ENCODE measurements around the gene RTP1.
"Not testable (repeated sequence)": the region's sequence is repeated elsewhere in the genome, so short reads cannot be mapped to it uniquely, and the experiment has no call there.

Gene RTP1

DNA sequence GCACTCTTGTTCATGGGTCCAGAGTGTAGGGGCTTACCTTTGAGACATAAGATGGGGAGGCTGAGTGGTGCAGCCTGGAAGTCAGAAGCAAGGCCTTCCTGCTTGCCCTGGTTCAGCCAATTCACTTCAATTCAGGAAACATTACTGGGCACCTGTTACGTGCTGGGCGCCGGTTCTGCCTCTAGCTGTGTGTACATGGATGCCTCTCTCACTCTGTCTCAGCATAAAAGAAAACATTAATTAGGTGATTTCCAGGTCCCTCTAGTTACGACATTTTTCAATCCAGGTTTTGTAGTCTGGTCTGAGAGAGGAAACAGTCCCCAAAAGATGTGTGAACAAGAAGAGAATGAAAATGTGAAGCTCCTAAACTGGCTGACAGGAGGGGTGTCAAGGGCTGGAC lies 1.2 kb downstream of the RTP1 start:
- DNase-seq (ENCODE audit: low read depth), result no peak

- DNase-seq (ENCODE audit: low read depth), result not testable (repeated sequence)
Observed at GRCh38 chr3:187199463-187200050, 2.3 kb downstream of the RTP1 start.

DNA sequence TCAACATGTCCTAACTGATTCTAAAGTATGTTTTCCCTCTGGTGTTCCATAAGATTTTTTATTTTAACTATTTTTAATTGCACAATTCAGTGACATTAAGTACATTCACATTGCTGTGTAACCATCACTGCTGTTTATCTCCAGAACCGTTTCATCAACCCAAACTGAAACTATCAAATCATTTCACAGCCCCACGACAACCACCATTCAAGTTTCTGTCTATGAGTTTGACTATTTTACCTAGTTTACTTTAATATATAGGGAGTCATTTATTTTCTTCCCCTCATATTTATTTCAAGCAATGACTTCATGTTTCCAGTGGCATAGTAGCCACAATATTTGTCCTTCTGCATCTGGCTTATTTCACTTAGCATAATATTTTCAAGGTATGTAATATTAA lies 8.4 kb downstream of the RTP1 start:
- no peak for DNase-seq (ENCODE audit: low read depth)

GRCh38 chr3:187207062-187207461 lies 9.8 kb downstream of the RTP1 start:
- no peak for DNase-seq (ENCODE audit: low read depth)

- DNase-seq (ENCODE audit: low read depth), result no peak
Observed at GRCh38 chr3:187207624-187208023, 10.3 kb downstream of the RTP1 start.

GRCh38 chr3:187208159-187208558 lies 10.9 kb downstream of the RTP1 start:
- no peak for DNase-seq (ENCODE audit: low read depth)

GRCh38 chr3:187209491-187209890 lies 12.2 kb downstream of the RTP1 start:
- DNase-seq (ENCODE audit: low read depth), result no peak

- no peak for DNase-seq (ENCODE audit: low read depth)
Observed at GRCh38 chr3:187210091-187210490, 12.8 kb downstream of the RTP1 start.

GRCh38 chr3:187210545-187211327 lies 13.4 kb downstream of the RTP1 start:
- no peak for DNase-seq (ENCODE audit: low read depth)

DNA sequence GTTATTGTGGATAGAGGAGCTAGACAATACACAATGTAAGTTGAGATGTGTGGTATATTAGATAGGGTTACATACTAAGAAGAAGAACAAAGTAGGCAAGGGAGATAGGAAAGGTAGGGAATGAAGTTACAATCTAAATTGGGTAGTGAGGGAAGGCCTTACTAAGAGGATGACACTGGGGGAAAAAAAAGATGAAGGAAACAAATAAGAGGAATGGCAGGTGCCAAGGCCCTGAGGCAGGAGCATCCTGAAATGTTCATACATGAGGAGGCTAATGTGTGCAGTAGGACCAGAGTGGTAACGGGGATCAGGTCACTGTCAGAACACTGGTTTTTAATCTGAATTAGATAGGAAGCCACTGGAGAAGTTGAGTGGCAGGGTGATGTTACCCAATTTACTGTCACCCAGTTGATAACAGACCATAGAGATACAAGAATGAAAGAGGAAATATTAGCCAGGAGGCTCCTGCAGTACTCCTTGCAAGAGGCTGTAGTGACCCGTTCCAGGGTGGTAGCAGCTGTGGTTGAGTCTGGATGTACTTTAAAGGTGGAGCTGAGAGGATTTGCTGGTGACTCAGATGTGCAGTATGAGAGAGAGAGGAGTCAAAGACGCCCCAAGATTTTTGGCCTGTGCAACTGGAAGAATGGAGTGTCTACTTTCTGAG lies 14.4 kb downstream of the RTP1 start:
- no peak for DNase-seq (ENCODE audit: low read depth)

GRCh38 chr3:187212196-187212545 lies 14.9 kb downstream of the RTP1 start:
- no peak for DNase-seq (ENCODE audit: low read depth)

DNA sequence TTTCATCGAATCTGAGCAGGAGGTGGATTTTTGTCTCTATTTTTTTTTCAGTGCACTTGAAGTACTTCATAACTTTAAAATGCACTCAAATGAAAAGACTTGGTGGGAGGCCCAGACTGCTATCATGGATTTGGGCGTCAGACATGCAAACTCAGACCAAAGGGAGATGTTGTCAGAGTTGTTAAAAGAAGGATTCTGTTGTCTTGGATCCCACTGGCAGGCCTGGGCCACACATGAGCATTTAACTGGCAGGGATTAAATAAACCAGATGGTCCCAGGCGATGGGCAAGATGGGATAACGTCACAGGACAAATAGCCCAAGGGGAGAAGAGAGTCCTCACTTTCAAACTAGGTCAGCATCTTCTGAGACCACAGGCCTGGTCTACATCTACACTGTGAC lies 15.4 kb downstream of the RTP1 start:
- DNase-seq (ENCODE audit: low read depth), result no peak

DNA sequence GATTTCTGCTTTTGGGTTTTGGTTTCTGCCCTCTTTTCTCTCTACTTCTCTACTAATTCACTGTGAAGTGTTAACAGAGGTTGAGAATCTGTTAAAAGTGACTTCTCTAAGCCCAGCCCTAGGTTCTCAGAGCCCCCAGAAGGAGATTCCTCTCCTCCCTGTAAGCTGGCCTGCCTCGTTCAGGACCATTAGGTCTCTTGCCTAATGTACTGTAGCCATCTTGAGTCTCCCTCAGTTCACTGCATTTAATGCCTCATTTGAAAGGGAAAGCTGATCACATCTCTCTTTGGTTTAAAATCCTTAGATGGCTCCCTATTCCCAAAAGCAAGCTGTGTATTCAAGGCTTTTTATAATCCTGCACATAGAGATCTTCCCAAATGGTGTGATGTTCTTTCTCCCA lies 16.3 kb downstream of the RTP1 start:
- no peak for DNase-seq (ENCODE audit: low read depth)

GRCh38 chr3:187215460-187215859 lies 18.2 kb downstream of the RTP1 start:
- DNase-seq (ENCODE audit: low read depth), result no peak

- DNase-seq (ENCODE audit: low read depth), result no peak
Observed at GRCh38 chr3:187222801-187223200, 25.5 kb downstream of the RTP1 start.

DNA sequence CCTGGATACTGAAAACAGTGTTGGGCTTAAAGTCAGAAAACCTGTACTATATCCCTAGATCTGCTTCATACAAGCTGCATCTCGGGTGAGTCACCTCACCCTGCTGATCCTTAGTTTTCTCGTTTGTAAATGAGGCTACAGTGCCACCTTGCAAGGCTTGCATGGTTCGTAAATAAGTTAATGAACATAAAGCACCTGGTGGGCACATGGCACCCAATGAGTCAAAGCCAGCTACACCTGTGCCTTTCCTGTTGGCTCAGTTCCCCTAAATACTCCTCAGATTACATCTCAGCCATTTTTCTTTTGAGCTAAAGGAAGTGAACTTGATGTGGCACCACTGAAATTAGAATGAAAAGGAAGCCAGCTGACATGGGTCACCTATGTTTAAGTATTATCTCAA lies 26.5 kb downstream of the RTP1 start:
- no peak for DNase-seq (ENCODE audit: low read depth)

DNA sequence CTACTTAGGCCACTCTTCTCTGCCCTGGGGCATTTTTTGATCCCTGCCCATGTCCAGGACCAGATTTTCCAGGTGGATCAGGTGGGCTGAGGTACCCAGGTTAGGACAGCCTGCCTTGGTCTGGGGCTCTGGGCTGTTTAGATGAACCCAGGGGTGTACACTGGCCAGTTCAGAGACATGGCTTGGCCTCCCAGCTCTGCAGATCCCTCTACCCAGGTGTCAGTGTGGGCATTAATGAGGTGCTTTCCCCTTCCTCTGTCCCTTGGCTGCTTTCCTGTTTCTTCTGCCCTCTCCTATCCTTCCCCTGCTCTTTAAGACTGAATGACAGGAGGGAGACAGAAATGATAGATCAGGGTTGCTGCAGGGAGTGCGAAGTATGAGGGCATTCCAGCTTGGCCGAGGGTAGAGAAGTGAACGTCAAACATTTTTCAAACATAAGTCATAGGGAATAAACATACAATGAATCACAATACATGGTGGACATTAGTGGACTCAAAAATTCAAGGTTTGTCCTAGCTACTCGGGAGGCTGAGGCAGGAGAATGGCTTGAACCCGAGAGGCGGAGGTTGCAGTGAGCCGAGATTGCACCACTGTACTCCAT lies 30.5 kb downstream of the RTP1 start:
- no peak for DNase-seq (ENCODE audit: low read depth)

DNA sequence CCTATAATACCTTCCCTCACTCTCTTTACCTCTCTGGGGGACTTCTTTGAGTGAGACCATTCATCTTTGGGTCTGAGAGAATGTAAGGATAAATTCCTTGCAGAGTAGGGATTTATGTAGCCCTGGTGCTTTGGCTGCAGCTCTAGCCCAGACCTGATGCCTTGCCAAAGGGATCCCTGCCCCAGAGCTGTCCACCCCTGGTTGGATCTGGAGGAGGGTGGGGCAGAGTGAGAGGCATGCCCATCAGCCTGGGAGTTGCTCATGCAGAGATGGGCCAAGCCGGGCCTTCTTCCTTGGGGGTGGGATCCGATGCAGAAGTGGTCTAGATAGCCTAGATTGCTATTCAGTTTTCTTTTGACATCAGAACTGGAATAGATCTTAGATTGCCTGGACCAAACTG lies 31.5 kb downstream of the RTP1 start:
- DNase-seq (ENCODE audit: low read depth), result no peak

GRCh38 chr3:187230011-187230410 lies 32.7 kb downstream of the RTP1 start:
- DNase-seq (ENCODE audit: low read depth), result no peak

- no peak for DNase-seq (ENCODE audit: low read depth)
Observed at GRCh38 chr3:187236962-187237361, 39.7 kb downstream of the RTP1 start.

GRCh38 chr3:187237741-187238140 lies 40.5 kb downstream of the RTP1 start:
- DNase-seq (ENCODE audit: low read depth), result no peak

DNA sequence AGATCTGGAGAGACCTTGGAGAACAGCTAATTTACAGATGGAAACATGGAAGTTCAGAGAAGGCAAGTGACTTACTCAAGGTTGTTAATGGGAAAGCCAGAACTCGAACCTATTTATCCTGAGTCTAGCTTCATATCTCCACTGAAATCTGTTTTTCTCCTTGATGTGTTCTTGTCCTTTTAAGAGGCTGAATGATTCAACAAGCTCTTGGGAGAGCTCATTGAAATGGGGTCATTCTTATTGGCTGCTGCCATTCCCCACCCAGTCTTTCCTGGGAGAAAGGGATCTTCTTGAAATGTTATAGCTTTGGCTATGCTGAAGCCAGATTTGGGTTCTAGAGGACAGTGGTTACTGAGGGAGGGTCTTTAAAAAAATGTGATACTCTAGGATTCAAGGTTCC lies 41.0 kb downstream of the RTP1 start:
- no peak for DNase-seq (ENCODE audit: low read depth)

GRCh38 chr3:187238835-187239234 lies 41.5 kb downstream of the RTP1 start:
- not testable (repeated sequence) for DNase-seq (ENCODE audit: low read depth)
